GM21367 (cell line): ENCODE results near the gene GADD45GIP1.
"Not testable (repeated sequence)": the region's sequence is repeated elsewhere in the genome, so short reads cannot be mapped to it uniquely, and the experiment has no call there.

ENCODE experiments used
- ATAC-seq: cut with Tn5 transposase; IDR thresholded peaks from one replicate; pipeline ENCODE4 v1.9.1; 2021; ENCODE audit not compliant: unreplicated experiment

Gene GADD45GIP1

GRCh38 chr19:12944104-12944674 lies 12.8 kb downstream of the GADD45GIP1 start:
- ATAC-seq, result no peak

GRCh38 chr19:12943437-12944044 lies 13.5 kb downstream of the GADD45GIP1 start:
- ATAC-seq, result no peak

- no peak for ATAC-seq
Observed at GRCh38 chr19:12940897-12941296, 16.1 kb downstream of the GADD45GIP1 start.

GRCh38 chr19:12939975-12940423 lies 17.0 kb downstream of the GADD45GIP1 start:
- no peak for ATAC-seq

GRCh38 chr19:12938779-12939601 lies 18.0 kb downstream of the GADD45GIP1 start:
- peak; percentile 2 for ATAC-seq

- peak; percentile 60 for ATAC-seq
Observed at GRCh38 chr19:12937927-12938778, 18.9 kb downstream of the GADD45GIP1 start, which contains the start of gene CALR. Gene CALR, plus strand, starts transcription at chr19:12938609. Its CDS starts 71 bp downstream, at chr19:12938680.

- ATAC-seq, result no peak
Observed at GRCh38 chr19:12937093-12937926, 19.7 kb downstream of the GADD45GIP1 start.

- no peak for ATAC-seq
Observed at GRCh38 chr19:12936582-12936981, 20.4 kb downstream of the GADD45GIP1 start.

- ATAC-seq, result no peak
Observed at GRCh38 chr19:12935071-12935470, 22.0 kb downstream of the GADD45GIP1 start.

- peak; percentile 29 for ATAC-seq
Observed at GRCh38 chr19:12933287-12934072, 23.5 kb downstream of the GADD45GIP1 start, which contains the start of gene FARSA. Gene FARSA, minus strand, starts transcription at chr19:12933711. Its CDS starts 15 bp downstream, at chr19:12933696.

GRCh38 chr19:12932392-12933286 lies 24.4 kb downstream of the GADD45GIP1 start:
- ATAC-seq, result no peak

GRCh38 chr19:12930002-12930645 lies 26.9 kb downstream of the GADD45GIP1 start:
- no peak for ATAC-seq

GRCh38 chr19:12924621-12925310 lies 32.3 kb downstream of the GADD45GIP1 start:
- ATAC-seq, result no peak

- ATAC-seq, result no peak
Observed at GRCh38 chr19:12922959-12923358, 34.1 kb downstream of the GADD45GIP1 start.

GRCh38 chr19:12921047-12921446 lies 36.0 kb downstream of the GADD45GIP1 start:
- ATAC-seq, result no peak

- no peak for ATAC-seq
Observed at GRCh38 chr19:12918253-12918652, 38.8 kb downstream of the GADD45GIP1 start.

GRCh38 chr19:12915860-12916259 lies 41.2 kb downstream of the GADD45GIP1 start:
- not testable (repeated sequence) for ATAC-seq
